A549 (cell line): ENCODE data around the gene ROBO1.

Experiments used
- BHLHE40 ChIP-seq: IDR thresholded peaks from 2 replicates; pipeline ENCODE4 v1.6.1; 2012; ENCODE audit warnings: low read depth, low read length, inconsistent platforms
- CBX8 ChIP-seq: fragments of 200-600 bp; sonication (generic); IDR thresholded peaks from 2 replicates; pipeline ENCODE4 v1.6.1; 2016
- CTCF ChIP-seq: fragments of >200 bp; sonication (Bioruptor Twin); formaldehyde crosslinking; IDR thresholded peaks from 3 replicates; pipeline ENCODE4 v1.5.1; 2016
- EHMT2 ChIP-seq: fragments of 200-600 bp; sonication (generic); IDR thresholded peaks from 2 replicates; pipeline ENCODE4 v1.6.1; 2016; ENCODE audit warnings: antibody characterized with exemption, low read depth, mild to moderate bottlenecking, moderate library complexity
- FOSL2 ChIP-seq, 2 experiments: fragments of 450-650 bp in 1 of 2; fragments of >200 bp in 1 of 2; sonication (Bioruptor Twin) in 1 of 2; formaldehyde crosslinking; IDR thresholded peaks; 2 replicates each; pipeline versions ENCODE4 v1.5.0 to v1.6.1; 2016 to 2020; ENCODE audit warnings: mild to moderate bottlenecking in 1 of 2, moderate library complexity in 1 of 2
- MAFK ChIP-seq: fragments of 450-650 bp; IDR thresholded peaks from 2 replicates; pipeline ENCODE4 v1.6.1; 2014; ENCODE audit not compliant: partially characterized antibody
- SMC3 ChIP-seq: fragments of >200 bp; sonication (Bioruptor Twin); formaldehyde crosslinking; IDR thresholded peaks from 3 replicates; pipeline ENCODE4 v1.6.1; 2018; ENCODE audit warnings: inconsistent platforms
- SREBF2 ChIP-seq: fragments of 450-650 bp; IDR thresholded peaks from 2 replicates; pipeline ENCODE4 v1.6.1; 2014; ENCODE audit warnings: mild to moderate bottlenecking, moderate library complexity
- TF ChIP-seq, protein P1 (sequence below): fragments of 150-350 bp; IDR thresholded peaks from 2 replicates; pipeline ENCODE4 v1.6.1; 2014; ENCODE audit warnings: low read depth, mild to moderate bottlenecking, low read length

GRCh38 chr3:78905700-78906099, 862.1 kb downstream of the ROBO1 start:
- TF ChIP-seq SMC3 (no peak), CTCF (no peak), CBX8 (no peak), EHMT2 (no peak), FOSL2 (IDR thresholded peaks at IDR 0.05) (no peak), FOSL2 (CRISPR knock-in tag; IDR thresholded peaks at IDR 0.05) (no peak), SREBF2 (no peak), MAFK (no peak), BHLHE40 (no peak)
- TF ChIP-seq, protein P1, sequence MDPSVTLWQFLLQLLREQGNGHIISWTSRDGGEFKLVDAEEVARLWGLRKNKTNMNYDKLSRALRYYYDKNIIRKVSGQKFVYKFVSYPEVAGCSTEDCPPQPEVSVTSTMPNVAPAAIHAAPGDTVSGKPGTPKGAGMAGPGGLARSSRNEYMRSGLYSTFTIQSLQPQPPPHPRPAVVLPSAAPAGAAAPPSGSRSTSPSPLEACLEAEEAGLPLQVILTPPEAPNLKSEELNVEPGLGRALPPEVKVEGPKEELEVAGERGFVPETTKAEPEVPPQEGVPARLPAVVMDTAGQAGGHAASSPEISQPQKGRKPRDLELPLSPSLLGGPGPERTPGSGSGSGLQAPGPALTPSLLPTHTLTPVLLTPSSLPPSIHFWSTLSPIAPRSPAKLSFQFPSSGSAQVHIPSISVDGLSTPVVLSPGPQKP: no peak
